T-helper 22 cell (primary cell): ENCODE results near the gene GHDC.

Source experiments
- DNase-seq: peaks from one replicate; pipeline ENCODE4 v3.0.0-alpha.2; 2020; ENCODE audit warnings: low read depth

The GHDC gene

GRCh38 chr17:42182927-42183734 lies 11.2 kb downstream of the GHDC start:
- DNase-seq = no peak

- DNase-seq = no peak
Measured at GRCh38 chr17:42181851-42182207, 12.5 kb downstream of the GHDC start.

- DNase-seq = peak; percentile 78
Measured at GRCh38 chr17:42180922-42181850, 13.1 kb downstream of the GHDC start, which contains the start of gene KCNH4. KCNH4 (minus strand) TSS chr17:42181142; CDS start chr17:42180945, 197 bp downstream.

DNA sequence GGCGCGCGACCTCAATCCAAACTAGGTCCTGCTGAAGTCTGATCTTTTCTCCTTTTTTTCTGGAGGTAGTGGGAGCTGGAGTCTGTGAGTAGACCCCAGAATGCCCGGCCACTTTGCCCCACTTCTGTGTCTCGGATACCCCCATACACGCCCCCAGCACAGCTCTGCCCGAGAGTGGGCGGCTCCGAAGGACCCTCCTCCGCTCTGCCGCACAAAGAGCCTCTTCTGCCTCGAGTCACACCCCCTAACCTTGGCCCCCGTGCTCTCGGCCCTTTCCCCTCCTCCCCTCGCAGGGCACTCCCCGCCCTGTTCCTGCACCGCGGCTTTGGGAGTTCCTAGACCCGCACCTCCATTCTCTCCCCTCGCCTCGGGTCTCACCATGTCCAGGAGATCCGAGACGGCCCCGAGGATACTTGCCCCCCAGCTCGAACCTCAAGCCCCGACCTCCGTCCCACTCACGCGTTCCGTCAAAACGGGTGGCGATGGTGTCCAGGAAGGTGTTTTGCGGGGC lies 13.8 kb downstream of the GHDC start:
- no peak for DNase-seq

DNA sequence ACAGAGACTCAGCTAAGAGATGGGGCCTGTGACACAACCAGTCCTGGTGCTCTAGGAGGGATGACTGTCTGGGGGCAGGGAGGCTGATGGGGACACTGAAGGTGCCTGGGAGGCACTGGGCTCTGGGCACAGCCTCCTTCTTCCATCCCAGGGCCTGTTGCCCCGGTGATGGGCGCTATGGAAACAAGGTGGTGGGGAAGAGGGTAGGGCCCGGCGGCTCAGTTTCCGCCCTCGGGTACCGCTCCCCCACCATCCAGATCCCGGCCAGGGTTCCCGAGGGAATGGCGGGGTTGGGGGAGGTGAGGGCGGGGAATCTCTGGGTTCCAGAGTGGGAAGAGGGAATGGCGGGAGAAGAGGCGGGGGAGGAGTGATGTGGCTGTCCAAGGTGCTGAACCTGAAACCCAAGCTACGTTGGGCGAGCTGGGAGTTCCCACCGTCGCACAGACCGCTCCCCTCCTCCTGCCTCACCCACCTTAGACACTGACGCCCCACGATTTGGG lies 14.3 kb downstream of the GHDC start:
- DNase-seq = no peak

DNA sequence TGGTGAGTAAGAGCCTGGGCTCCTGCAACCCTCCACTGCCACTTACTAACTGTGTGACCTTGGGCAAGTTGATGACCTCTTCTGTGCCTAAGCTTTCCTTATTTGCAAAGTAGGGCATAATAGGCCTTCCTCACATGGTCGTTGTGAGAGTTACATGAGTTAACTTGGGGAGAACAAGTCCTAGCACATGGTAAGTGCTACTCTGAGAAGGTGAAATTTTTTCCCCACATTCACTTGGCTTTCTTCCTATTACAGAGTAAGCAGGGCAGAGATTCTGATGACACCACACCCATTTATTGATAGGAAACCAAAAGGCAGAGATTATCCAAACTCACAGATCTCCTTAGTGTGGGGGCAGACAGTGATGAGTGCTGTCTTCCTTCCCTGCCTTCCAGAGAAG lies 15.0 kb downstream of the GHDC start:
- no peak for DNase-seq

DNA sequence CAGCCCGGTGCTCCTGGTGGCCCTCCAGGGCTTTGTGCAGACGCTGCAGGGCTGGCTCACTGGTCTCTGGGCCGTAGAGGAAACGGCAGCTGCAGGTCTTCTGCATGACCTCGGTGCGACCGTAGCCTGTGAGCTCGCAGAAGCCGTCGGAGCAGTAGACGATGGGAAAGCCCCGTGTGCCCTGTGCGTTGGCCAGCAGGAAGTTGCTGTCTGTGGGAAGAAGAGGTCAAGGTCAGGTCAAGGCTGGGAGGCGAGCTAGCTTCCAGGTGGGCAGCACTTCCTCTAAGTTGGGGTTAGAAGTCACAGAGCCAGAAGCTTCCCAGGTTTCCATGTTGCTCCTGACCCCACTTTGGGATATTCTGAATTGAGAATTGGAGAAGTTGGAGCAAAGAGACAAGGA lies 15.5 kb downstream of the GHDC start:
- DNase-seq = no peak

- DNase-seq = no peak
Measured at GRCh38 chr17:42177684-42178083, 16.6 kb downstream of the GHDC start.

- no peak for DNase-seq
Measured at GRCh38 chr17:42174126-42174783, 20.0 kb downstream of the GHDC start.

DNA sequence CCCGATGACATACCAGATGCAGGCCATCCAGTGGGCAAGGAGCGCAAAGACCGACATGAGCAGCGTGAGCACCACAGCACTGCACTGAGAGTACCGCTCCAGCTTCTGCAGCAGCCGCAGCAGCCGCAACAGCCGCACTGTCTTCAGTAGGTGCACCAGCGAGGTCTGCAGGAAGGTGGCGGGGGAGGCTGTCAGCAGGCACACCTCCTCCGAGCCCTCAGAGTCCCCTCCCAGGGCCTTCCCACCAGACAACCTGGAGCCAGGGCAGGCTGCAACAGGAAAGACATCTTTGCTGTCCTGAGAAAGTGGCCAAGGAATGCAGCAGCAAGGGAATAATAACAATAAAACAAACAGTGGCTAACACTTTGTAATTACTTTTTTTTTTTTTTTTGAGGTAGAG lies 22.5 kb downstream of the GHDC start:
- DNase-seq = no peak

DNA sequence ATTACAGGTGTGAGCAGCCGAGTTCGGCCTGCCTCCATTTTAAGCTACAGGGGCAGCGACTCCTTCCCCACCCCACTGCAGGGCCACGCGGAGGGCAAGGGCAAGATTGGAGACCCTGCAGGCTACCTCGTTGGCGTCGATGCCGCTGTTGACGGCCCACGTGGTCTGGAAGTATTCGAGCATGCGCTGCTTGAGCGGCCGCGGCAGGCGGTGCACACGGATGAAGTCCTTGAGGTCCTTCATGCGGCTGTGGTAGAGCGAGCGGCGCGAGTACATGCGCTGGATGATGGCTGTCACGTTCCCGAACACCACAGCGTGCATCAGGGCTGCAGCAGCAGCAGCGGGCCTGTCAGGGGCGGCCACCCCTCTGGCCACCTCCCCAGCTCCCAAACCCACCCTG lies 24.9 kb downstream of the GHDC start:
- DNase-seq = no peak

GRCh38 chr17:42167807-42168206 lies 26.5 kb downstream of the GHDC start:
- no peak for DNase-seq

- no peak for DNase-seq
Measured at GRCh38 chr17:42166196-42166763, 28.0 kb downstream of the GHDC start.

- no peak for DNase-seq
Measured at GRCh38 chr17:42165751-42166150, 28.5 kb downstream of the GHDC start.

DNA sequence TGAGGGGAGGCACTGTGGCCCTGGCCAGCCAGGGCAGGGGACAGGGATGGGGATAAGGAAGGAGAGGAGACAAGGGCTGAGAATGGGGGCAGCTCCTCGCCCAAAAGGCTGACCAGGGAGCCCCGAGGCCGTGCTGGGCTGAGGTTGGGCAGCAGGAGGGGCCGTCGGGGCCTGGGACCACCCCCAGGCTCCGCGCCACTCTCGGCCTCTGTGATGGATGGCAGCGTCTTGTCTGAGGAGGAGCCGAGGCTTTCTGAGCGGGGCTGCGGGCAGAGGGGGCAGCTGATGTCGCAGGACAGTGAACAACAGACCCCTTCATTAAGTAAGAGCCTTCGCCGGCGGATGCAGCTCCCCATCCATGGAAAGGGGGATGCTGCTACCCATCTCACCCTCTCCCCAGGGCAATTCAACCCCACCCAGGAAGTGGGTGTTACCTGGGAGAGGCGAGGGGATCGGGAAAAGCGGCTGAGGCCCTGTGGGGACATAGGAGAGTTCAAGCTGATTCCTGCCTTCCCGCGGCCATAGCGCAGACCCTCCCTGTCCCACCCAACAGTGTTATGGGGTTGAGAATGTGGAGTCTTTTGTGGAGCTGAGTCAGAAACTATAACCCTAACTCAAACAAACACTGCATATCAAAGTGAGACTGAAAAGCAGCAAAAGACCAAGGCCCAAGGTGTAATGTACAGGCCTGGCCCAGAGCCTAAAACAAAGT lies 30.4 kb downstream of the GHDC start:
- no peak for DNase-seq

- DNase-seq = no peak
Measured at GRCh38 chr17:42163113-42163512, 31.2 kb downstream of the GHDC start.

- no peak for DNase-seq
Measured at GRCh38 chr17:42160531-42160910, 33.8 kb downstream of the GHDC start.

DNA sequence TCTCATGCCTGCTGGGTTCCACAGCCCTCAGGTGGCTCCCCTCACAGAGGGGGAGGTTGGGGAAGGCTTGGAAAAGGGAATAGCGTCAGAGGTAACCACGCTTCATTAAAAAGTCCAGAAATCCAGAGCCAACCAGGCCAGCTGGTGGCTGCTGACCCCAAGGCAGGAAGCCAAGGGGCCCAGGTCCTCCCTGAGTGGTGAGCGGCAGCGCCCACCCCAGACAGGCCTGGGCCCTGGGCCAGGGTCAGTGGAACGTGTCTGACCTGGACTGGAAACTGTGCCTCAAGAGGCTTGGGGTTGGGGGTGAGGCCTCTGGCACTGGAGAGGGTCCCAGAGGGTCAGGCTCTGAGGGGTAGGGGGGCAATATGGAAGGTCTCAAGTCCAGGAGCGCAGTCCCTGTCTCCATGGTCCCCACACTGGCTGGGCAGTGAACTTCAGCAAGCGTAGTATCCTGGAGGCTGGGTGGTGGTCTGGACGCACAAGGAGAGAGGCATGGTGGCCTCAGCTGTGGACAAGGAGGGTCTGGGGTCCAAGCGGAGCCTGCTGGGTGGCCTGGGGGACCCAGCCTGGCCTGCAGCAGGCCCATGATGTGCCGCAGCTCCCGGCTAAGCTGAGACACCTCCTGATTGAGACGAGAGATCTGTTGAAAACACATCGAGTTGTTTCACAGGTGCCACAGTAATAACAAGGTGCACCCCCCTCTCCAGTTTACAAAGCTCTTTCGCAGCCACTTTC lies 34.3 kb downstream of the GHDC start:
- no peak for DNase-seq

DNA sequence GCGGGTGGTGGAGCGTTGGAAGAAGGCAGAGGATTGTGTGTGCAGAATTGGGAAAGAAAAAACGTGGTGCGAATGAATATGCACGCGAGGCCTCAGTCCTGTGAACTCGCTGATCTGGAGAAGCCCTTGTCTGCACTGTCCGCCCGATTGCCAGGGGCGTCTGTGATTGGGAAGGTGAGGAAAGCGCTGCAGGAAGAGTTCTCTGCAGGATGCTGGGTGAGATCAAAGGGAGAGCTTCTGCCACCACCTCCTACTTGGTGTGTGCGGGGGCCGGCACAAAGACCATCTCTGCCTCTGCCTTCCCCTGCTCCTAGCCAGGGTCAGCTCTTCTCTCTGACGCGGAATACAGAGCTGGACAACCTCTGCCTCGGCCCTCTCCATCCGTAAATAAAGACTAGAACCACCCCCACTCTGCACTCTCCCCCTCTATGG lies 38.7 kb downstream of the GHDC start:
- no peak for DNase-seq
